ENCODE measurements around the gene TMEM185B. TPM values are rescaled to one million over a fixed set of nuclear protein-coding genes. Genes with fewer than 3 reads are reported as not detected.
"Not testable (repeated sequence)": the region's sequence is repeated elsewhere in the genome, so short reads cannot be mapped to it uniquely, and the experiment has no call there.

TMEM185B gene
- polyA plus RNA-seq, 1 donor: 24.3 TPM

DNA sequence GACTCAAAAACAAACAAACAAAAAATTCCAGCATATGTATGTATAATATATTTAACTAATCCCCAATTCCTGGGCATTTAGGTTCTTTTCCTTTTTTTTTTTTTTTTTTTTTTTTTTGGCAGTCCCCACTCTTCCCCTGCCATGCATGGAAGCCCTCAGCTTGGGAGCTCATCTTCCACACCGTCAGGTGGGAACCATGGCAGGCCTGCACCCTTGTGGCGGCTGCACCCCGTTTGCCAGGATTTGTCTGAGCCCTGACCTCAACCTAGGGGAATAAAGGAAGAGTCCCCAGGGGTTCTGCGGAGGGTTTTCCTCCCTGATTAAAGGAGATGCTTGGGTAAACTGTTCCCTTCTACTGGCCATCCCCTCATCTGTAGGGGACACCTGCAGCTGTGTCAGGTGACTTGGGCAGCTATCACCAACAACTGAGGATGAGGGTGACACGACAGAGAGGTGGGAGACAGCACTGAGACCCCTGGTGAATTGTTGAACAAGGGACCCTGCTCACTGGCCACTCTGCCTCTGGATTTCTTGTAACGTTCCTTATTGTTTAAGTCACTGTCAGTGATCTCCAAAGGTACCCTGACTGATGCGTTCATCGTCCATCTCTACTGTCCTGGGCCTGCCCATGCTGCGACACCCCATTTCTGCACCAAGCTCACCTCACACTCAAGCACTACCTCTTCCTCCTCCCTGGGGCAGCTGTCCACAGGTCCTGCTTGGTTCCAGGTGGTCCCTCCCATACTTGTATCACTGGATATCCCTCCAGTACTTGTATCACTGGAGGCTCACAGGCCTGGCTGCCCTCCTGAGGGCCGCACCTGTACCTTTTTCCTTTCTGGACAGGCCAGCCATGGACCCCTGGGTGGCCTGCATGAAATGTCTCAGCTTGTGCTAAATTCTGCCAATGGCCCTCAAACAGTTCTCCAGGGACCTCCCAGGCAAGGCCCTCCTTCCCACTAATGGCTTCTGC is 14.5 kb downstream of the TMEM185B start:
- DNase-seq: no peak

DNA sequence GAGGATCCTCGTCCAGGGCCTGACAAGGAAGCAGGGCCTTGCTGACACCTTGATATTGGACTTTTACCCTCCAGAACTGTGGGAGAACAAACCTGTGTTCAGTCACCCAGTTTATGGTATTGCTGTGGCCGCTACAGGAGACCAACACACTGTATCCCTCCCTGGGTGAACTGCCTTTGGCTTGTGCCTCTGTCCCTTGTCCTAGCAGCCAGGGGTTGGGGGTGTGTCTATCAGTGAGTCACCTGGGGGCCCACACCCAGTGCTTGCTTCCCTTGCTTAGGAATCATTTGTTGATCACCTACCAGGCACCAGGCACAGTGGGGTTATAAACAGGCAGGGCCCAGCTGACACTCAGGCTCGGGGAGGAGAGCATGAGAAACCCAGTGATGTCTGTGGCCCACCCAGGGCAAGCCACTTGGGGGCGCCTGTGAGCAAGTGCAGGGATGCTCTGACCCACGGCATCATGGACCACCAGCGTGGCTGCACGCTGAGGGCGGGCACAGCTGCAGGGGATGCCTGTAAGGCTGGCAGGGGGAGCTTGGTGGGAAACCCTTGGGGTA is 17.1 kb downstream of the TMEM185B start:
- DNase-seq: no peak

DNA sequence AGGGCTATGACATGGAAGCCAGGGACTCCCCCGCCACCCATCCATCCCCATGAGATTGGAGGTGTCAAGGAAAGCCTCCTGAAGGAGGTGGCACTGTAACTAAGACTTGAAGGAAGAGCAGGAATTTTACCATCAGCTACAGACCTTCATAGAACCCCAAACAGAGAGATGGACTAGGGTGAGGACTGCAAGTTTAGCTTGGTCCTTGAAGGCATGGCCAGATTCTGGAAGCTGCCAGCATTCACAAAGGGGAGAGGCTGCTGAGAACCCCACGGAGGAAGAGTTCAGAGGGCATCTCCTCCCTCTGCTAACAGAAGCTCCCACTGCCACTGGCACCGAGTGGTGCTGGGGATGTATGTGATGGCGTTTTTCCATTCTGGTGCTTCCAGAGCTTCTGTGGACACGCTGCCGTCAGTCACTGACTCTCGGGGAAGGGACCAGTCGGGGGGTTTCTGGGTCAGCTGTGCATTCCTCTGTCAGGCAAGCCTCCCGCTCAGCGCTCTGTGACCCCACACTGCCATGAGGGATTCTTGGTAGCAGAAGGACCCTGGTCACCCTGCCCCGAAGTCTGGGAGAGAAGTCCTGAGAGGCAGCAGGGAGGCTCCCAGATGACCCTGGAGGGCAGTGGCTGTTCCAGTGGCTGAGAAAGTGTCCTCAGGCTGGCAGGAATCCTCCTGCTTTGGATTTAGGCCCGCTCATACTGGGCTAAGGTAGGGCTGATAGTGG is 18.1 kb downstream of the TMEM185B start:
- no peak for DNase-seq

DNA sequence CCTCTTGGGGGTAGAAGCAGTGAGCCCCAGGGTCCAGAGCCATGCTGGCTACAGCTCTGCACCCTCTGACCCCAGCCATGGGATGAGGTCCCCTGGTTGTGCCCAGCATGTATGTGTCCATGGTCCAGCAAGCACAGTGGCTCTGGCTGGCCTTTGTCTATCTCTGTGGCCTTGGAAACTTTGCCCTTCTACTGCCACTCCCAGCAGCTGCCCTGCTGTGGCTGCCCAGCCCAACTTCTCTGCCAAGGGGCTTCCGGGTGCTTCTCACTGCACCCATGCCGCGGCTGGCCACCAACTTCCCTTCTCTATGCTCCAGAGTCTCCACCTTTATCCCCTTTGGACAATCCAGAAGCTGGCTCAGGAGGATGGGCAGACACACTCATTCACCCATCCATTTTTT is 18.8 kb downstream of the TMEM185B start:
- DNase-seq: no peak

DNA sequence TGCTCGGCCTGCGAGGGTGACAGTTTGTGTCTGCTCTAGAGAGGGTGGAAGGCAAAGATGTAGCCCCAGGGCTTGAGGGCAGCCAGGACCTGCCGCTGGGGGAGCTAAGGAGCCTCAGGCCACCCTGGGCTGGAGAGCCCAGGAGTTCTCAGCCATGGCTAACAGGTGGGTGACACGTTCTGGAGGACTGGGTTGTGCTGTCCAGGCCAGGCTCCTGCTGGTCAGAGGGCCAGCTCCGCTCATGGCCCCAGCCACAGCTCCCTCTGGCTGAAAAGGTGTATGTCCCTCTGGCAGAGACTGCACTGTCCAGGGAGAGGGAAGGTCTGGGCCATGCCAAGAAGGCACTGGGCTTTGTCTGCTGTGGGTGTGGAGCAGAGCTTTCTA is 19.2 kb downstream of the TMEM185B start:
- no peak for DNase-seq

DNA sequence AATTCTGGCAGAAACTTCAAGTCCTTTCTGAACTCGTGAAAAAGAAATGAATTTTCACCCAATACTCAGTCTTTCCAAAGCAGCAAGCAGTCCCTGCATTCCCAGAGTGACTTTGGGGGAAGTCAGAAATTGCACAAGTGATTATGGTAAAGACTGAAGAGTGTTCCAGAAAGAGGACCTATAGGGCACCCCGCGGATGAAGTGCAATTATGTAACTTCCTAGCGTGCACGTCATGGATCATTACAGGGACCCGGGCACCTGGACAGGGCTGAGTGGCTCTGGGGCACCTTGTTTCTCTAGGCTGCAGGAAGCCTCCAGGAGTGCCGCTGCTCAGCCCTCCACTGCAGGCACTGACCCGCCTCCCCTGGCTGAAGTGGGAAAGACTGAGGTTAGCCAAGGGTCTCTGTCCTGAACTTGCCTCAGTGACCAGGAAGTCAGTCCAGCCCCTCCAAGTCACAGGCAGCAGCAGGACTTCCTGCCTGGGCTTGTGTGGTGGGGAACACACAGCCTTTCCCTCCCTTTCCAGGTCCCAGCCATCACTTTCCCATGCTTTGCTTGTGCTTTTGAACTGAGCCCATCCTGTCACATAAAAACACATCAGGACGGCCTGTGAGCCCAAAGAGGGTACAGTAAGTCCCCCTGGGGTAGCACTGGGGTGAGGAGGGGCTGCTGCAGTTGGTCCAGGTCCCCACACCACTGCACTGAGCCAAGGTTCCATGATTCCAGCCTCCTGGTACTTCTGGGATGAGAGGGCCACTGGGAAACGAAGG is 19.8 kb downstream of the TMEM185B start:
- DNase-seq: no peak

DNA sequence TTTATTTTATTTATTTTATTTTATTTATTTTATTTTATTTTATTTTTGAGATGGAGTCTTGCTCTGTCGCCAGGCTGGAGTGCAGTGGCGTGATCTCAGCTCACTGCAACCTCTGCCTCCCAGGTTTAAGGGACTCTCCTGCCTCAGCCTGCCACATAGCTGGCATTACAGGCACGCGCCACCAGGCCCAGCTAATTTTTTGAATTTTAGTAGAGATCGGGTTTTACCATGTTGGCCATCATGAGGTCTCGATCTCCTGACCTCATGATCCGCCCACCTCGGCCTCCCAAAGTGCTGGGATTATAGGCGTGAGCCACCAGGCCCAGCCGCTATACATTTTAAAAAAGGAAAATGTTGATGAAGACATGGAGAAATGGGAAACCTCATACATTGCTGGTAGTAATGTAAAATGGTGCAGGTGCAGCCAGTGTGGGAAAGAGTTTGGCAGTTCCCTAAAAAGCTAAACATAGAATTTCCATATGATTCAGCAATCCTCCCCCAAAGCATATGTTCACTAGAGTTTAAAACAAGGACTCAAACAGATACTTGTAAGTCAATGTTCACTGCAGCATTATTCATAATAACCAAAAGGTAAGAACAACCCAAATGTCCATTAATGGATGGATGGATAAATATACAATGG is 23.3 kb downstream of the TMEM185B start:
- DNase-seq: not testable (repeated sequence)

DNA sequence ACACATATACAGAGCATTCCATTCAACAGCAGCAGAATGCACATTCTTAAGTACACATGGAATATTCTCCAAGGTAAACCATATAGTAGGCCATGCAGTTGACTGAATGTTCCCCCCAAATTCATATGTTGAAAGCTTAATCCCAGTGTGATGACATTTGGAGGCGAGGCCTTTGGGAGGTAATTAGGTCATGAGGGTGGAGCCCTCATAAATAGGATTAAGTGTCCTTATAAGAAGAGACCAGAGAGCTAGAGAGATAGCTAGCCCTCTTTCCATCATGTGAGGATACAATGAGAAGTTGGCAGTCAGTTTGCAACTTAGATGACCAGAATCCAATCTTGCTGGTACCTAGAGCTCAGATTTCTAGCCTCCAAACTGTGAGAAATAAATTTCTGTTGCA is 27.6 kb downstream of the TMEM185B start:
- no peak for DNase-seq

DNA sequence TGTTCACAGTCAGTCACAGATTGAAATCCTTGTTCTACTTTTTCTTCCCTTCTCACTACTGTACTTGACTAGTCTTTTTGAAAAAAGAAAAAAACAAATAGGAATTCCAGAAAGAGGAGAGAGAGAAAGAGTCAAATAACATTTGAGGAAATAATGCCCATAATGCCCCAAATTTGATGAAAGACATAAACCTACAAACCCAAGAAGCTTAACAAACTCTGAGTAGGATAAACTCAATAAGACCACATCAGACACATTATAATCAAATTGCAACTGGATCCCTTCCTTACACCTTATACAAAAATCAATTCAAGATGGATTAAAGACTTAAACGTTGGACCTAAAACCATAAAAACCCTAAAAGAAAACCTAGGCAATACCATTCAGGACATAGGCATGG is 30.9 kb downstream of the TMEM185B start:
- no peak for DNase-seq

DNA sequence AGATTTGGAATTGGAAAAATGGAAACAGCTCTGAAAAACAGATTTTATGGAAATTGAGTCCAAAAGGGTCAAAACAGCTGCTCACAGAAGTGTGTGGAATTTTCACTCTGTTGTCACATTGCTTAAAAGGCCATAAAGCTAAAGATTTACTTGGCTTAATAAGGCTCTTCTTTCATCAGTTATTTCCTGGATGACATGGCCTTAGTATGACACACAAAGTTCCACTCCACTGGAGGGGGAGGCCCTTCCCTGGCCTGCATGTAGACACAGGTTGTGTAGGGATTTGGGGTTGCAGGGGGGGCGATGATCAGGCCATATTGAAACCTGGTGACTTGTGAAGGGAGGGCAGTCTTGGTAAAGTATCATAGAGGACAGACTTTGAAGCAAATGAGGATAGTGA is 34.0 kb downstream of the TMEM185B start:
- no peak for DNase-seq

DNA sequence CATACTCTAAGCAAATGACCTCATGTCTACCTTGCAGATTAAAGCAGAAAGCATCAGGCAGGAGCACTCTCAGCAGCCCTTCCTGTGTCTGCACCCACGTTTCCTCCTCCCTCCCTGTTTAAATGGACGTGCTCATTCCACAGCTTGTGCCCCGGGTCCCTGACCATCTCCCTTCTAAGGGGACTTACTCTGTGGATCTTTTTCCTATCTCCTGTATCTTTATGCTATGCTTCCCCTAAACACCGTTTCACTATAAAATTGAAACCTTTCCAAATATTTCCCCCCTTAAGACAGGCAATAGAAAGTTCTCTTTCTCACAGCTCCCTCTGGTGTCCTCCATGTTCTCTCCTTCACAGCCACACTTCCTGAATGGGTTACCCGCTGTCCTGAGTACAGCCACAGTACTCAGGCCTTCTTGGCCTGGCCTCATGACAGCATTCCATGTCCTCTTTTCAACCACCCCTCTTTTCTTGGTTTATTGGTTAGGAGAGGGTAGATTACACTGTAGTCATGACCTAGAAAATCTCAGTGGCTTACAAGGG is 41.1 kb downstream of the TMEM185B start:
- DNase-seq: no peak

DNA sequence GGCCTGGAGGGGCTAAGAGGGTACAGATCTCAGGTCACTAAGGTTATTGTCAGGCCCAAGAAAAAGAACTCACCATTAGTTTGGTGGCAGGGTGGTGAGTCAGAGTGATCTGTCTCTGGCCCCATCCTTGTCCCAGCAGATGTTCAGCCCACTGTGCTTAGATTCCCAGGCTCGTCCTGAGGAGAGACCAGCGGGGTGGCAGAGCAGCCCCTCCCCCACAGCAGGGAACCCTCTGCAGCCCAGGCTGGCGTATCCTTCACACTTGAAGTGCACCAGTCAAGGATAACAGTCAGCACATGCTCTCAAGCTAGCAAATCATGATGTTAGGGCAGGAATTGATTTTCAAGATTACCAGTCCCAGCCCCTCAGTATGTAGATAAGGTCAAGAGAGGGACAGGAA is 43.1 kb downstream of the TMEM185B start:
- no peak for DNase-seq

DNA sequence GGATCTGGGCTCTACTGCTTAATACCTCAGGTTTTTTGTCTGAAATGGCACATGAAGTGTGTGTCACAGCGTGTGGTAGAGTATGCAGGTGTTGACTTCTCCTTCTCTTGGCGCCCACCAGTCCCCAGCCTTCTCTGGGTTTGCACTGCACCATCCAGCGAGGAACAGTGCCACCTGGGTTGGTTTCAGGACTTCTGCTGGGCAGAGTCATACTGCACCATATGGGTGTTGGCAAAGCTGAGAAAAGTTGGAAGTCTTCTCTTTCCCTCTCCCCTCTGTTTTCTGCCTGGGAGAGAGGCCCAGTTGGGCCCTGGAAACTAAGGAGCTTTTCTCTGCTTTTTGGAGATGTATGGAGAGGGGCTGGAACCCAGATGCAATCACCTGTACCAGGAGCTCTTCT is 43.8 kb downstream of the TMEM185B start:
- DNase-seq: no peak

DNA sequence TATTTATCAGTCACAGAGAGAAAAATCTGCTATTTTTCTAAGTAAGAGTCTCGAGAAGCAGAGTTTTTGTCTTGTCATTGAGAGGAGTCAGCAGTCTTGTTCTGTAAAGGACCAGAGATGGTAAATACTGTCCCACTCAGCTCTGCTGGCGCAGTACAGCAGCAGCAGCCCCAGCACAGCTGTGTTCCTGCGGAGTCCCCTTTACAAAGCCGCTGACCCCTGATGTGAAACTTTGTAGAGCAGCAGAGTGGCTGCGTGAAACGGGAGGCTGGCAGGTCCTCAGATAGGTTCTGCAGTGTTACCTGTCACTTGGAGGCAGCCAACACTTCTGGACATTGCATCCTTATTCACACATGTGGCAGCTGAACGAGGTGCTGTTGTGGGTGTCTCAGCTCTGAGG is 45.2 kb downstream of the TMEM185B start:
- DNase-seq: no peak

DNA sequence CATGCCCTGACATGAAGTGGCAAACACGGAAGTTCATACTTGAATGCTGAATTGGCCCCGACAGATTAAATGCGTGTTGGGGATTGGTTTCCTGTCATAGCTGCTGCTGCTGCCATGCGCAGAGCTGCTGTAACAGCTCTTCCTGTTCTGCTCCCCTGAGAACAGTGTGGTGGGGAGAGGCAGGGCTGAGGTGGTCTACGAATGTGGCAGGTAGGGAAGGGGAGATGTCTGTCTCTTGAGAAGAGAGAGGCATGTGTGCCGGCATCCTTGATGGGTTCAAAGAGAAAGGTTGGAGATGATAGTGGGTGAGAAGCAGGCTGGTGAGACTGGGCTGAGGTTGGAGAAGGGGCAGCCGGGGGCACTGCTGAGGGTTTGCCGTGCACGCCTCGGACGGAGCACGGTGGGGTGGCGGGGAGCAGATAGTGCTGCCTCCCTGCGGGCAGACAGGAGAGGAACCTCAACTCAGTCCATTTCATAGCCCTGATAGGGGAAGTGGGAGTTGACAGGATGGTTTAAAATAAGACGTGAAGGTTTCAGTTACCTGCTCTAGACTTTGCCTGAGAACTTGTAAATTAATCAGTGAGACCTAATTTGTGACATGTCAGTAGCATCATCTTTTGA is 46.1 kb downstream of the TMEM185B start:
- DNase-seq: no peak

DNA sequence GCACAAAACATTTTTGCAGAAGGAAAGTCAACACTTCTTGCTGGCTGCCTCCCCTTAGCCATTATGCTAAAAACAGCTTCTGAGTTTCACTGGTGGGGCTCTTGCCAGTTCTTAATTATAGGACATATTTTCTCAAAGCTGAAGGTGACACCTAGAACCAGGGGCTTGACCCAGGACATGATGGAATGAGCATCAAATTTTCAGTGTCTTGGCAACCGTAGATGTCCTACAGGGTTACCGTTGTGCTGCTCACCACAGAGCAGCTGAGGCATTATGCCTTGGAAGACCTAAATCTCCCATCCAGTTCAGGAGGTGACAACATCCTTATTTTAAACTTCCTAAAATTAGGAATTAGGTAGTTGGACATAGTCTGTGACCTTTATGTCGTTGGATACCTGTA is 46.7 kb downstream of the TMEM185B start:
- no peak for DNase-seq

DNA sequence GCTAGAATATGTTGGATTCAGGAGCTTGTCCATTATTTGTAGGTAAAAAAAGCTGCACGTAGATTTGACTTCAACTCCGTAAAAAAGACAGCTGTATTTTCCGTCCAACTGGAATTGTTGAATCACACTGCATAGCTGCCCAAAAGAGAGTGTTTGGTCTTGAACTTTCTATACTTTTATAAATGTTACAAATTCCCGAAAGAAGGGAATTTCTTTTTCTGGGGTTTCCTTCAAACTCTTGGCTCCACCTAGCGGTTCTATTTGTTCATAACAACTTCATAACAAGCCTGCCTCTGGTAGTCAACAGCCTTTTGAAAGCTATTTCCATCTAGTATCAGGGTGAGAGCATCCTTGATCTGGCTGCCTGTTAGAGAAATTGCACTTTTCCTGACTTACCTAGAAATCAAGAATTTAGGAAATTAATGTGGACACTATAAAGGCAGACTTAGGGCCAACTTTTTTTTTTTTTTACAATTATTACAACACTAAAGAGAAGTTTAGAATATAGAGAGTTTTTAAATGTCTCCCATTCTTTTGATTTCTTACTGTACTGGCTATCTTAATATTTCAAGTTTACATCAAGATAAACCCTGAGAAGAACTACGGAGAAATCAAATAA is 48.1 kb downstream of the TMEM185B start:
- DNase-seq: peak; percentile 68
